Breast epithelium (tissue), 3 donors: ENCODE results near the gene KCTD15.

Experiments
- POLR2A ChIP-seq: fragments of 450-650 bp; IDR thresholded peaks from one replicate; pipeline ENCODE4 v1.6.1; 2016; ENCODE audit warnings: antibody characterized with exemption, mild to moderate bottlenecking, moderate library complexity
- TF ChIP-seq, protein P1 (sequence below), 3 donors: fragments of 450-650 bp; IDR thresholded peaks; one replicate each; pipeline ENCODE4 v1.5.1; 2016 to 2017; ENCODE audit warnings: antibody characterized with exemption in 3 of 3, mild to moderate bottlenecking in 3 of 3, moderate library complexity in 3 of 3

DNA sequence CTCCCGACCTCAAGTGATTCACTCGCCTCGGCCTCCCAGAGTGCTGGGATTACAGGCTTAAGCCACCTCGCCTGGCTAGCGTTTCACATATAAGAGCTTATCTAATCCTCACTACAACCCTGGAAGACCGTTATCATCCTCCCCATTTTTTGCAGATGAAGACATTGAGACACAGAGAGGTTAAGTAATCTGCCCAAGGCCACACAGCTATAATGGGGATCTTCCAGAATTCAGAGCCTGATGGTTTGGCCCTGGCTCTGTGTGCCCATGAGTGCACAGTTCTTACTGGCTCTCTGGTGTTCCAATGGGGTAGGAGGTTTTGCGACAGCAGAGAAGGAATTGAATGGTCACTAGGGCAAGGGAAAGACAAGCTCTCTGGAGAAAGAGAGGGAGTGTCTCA lies 16.8 kb upstream of the KCTD15 start:
- TF ChIP-seq, protein P1, sequence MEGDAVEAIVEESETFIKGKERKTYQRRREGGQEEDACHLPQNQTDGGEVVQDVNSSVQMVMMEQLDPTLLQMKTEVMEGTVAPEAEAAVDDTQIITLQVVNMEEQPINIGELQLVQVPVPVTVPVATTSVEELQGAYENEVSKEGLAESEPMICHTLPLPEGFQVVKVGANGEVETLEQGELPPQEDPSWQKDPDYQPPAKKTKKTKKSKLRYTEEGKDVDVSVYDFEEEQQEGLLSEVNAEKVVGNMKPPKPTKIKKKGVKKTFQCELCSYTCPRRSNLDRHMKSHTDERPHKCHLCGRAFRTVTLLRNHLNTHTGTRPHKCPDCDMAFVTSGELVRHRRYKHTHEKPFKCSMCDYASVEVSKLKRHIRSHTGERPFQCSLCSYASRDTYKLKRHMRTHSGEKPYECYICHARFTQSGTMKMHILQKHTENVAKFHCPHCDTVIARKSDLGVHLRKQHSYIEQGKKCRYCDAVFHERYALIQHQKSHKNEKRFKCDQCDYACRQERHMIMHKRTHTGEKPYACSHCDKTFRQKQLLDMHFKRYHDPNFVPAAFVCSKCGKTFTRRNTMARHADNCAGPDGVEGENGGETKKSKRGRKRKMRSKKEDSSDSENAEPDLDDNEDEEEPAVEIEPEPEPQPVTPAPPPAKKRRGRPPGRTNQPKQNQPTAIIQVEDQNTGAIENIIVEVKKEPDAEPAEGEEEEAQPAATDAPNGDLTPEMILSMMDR (IDR thresholded peaks at IDR 0.05) = no peak
- TF ChIP-seq POLR2A = no peak
